NB4 (cell line): ENCODE measurements around the gene UPK1B.

Experiments
- POLR2A ChIP-seq: IDR thresholded peaks from 2 replicates; pipeline ENCODE4 v1.6.1; 2011; ENCODE audit warnings: mild to moderate bottlenecking; ENCODE audit not compliant: insufficient read length; ENCODE audit errors: extremely low read depth
- TF ChIP-seq, protein P1 (sequence below): IDR thresholded peaks from one replicate; pipeline ENCODE4 v1.5.1; 2012; ENCODE audit warnings: low read depth, low read length
- TF ChIP-seq, protein P2 (sequence below): IDR thresholded peaks from 2 replicates; pipeline ENCODE4 v1.6.1; 2011; ENCODE audit warnings: low read depth, low read length

DNA sequence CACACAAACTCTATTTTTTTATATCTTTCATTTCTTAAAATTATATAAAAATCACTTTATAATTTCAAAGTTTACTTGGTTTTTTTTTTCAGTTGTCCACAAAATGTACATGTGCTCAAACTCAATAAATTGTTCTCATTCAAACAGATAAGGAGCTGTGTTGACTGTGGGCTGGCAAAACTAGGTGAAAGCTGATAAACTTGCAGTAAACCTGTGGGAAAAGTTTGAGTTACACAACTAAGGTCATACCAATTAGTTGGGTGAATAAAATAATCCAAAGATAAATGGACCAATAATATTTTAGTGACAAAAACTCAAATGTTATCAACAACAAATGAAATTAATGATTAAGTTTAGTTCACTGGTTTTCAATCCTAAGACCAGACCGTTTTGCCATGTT is 12.6 kb upstream of the UPK1B start:
- no peak for TF ChIP-seq POLR2A
- TF ChIP-seq, protein P1, sequence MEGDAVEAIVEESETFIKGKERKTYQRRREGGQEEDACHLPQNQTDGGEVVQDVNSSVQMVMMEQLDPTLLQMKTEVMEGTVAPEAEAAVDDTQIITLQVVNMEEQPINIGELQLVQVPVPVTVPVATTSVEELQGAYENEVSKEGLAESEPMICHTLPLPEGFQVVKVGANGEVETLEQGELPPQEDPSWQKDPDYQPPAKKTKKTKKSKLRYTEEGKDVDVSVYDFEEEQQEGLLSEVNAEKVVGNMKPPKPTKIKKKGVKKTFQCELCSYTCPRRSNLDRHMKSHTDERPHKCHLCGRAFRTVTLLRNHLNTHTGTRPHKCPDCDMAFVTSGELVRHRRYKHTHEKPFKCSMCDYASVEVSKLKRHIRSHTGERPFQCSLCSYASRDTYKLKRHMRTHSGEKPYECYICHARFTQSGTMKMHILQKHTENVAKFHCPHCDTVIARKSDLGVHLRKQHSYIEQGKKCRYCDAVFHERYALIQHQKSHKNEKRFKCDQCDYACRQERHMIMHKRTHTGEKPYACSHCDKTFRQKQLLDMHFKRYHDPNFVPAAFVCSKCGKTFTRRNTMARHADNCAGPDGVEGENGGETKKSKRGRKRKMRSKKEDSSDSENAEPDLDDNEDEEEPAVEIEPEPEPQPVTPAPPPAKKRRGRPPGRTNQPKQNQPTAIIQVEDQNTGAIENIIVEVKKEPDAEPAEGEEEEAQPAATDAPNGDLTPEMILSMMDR, result no peak
- TF ChIP-seq, protein P2, sequence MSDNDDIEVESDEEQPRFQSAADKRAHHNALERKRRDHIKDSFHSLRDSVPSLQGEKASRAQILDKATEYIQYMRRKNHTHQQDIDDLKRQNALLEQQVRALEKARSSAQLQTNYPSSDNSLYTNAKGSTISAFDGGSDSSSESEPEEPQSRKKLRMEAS, result no peak
